ENCODE data around the gene ELFN2. TPM values are rescaled to one million over a fixed set of nuclear protein-coding genes. Genes with fewer than 3 reads are reported as not detected.

The ELFN2 gene
- total RNA-seq, 4 donors from 2014 or later = under 0.01 to 0.19 (median 0.16) TPM; not detected in 1

GRCh38 chr22:37346505-37346895 is 80.8 kb downstream of the ELFN2 start:
- H3K4me3 ChIP-seq = no peak overlapping the region
- no peak overlapping the region for H3K27ac ChIP-seq
- TF ChIP-seq, protein P1, sequence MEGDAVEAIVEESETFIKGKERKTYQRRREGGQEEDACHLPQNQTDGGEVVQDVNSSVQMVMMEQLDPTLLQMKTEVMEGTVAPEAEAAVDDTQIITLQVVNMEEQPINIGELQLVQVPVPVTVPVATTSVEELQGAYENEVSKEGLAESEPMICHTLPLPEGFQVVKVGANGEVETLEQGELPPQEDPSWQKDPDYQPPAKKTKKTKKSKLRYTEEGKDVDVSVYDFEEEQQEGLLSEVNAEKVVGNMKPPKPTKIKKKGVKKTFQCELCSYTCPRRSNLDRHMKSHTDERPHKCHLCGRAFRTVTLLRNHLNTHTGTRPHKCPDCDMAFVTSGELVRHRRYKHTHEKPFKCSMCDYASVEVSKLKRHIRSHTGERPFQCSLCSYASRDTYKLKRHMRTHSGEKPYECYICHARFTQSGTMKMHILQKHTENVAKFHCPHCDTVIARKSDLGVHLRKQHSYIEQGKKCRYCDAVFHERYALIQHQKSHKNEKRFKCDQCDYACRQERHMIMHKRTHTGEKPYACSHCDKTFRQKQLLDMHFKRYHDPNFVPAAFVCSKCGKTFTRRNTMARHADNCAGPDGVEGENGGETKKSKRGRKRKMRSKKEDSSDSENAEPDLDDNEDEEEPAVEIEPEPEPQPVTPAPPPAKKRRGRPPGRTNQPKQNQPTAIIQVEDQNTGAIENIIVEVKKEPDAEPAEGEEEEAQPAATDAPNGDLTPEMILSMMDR (IDR thresholded peaks at IDR 0.05) = no peak
- TF ChIP-seq POLR2AphosphoS5 (IDR thresholded peaks at IDR 0.05) (no peak), EP300 (IDR thresholded peaks at IDR 0.05) (no peak), POLR2A (IDR thresholded peaks at IDR 0.05) (no peak)
- WGBS, 2 donors (ENCODE audit: low coverage in 1 of 2) = 44 to 92% methylated on average over 2 to 5 of the region's 7 CpGs
- H3K36me3 ChIP-seq = no peaks in the 10 kb centered on the region
- H3K27me3 ChIP-seq = peaks cover 40% of the 10 kb centered on the region
- peaks cover 0 to 12% (median 5%) of the 10 kb centered on the region in 3 donors for H3K4me1 ChIP-seq
- ATAC-seq = no peak
- H3K9me3 ChIP-seq = no peaks in the 10 kb centered on the region

DNA sequence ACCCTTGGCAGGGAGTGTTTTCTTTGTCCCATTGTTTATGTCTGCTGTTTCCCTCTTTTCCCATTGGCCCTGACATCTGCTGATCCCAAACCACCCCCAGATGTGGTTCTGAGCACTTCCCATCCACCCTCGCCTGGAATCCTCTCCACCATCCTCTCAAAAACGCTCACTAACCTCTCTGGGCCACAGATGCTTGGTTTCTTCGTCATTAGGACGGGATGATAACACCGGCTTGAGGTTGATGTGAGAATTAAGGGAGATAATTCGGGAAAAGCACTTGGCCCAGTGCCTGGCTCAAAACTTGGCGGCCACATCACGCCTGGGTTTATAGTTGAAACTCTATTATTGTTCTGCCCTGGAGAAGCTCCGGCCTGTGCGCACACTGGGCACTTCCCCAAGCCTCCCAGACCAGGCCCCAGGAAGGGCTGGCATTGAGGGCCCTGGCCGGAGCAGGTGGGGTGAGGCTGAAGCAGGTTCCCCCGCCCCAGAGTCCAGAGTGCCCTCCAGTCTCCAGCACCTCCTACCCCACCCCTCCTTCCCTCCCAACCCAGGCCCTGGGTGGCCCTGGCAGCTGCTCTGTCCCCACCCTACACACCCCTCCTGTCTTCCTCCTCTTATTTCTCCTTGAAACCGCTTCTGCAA is 81.3 kb downstream of the ELFN2 start:
- no peaks in the 10 kb centered on the region for H3K36me3 ChIP-seq
- no peak for ATAC-seq
- 15 to 22% methylated on average over 1 to 5 of the region's 13 CpGs for WGBS, 2 donors (ENCODE audit: low coverage in 1 of 2)
- H3K9me3 ChIP-seq = no peaks in the 10 kb centered on the region
- H3K27ac ChIP-seq = no peak overlapping the region
- H3K4me3 ChIP-seq = no peak overlapping the region
- TF ChIP-seq POLR2A (IDR thresholded peaks at IDR 0.05) = no peak
- no peak for TF ChIP-seq POLR2AphosphoS5 (IDR thresholded peaks at IDR 0.05)
- no peak for TF ChIP-seq EP300 (IDR thresholded peaks at IDR 0.05)
- TF ChIP-seq, protein P1 (IDR thresholded peaks at IDR 0.05) = no peak
- peaks cover 42% of the 10 kb centered on the region for H3K27me3 ChIP-seq
- peaks cover 0 to 12% (median 5%) of the 10 kb centered on the region in 3 donors for H3K4me1 ChIP-seq

GRCh38 chr22:37344735-37345449 is 82.4 kb downstream of the ELFN2 start:
- TF ChIP-seq EP300 (IDR thresholded peaks at IDR 0.05) = no peak
- TF ChIP-seq POLR2AphosphoS5 (IDR thresholded peaks at IDR 0.05) = no peak
- TF ChIP-seq POLR2A (IDR thresholded peaks at IDR 0.05) = no peak
- TF ChIP-seq, protein P1 (IDR thresholded peaks at IDR 0.05) = no peak
- no peak for ATAC-seq
- Histone ChIP-seq H3K27ac (no peak overlapping the region), H3K27me3 (peaks cover 53% of the 10 kb centered on the region), H3K36me3 (no peaks in the 10 kb centered on the region), H3K4me1 (peaks cover 0 to 12% (median 5%) of the 10 kb centered on the region in 3 donors), H3K4me3 (no peak overlapping the region), H3K9me3 (no peaks in the 10 kb centered on the region)
- WGBS, 2 donors (ENCODE audit: low coverage in 1 of 2) = 60 to 85% methylated on average over 3 to 4 of the region's 13 CpGs

GRCh38 chr22:37343863-37344734 is 83.2 kb downstream of the ELFN2 start:
- H3K36me3 ChIP-seq = no peaks in the 10 kb centered on the region
- peaks cover 61% of the 10 kb centered on the region for H3K27me3 ChIP-seq
- no peak overlapping the region for H3K27ac ChIP-seq
- TF ChIP-seq EP300 (IDR thresholded peaks at IDR 0.05) (no peak), POLR2AphosphoS5 (IDR thresholded peaks at IDR 0.05) (no peak), POLR2A (IDR thresholded peaks at IDR 0.05) (no peak)
- TF ChIP-seq, protein P1 (IDR thresholded peaks at IDR 0.05) = no peak
- H3K4me1 ChIP-seq = peaks cover 0 to 12% (median 5%) of the 10 kb centered on the region in 3 donors
- no peak overlapping the region for H3K4me3 ChIP-seq
- WGBS, 2 donors (ENCODE audit: low coverage in 1 of 2) = 56 to 86% methylated on average over 3 to 6 of the region's 17 CpGs
- no peak for ATAC-seq
- no peaks in the 10 kb centered on the region for H3K9me3 ChIP-seq
